ENCODE data around the gene MARCHF3. TPM values are rescaled to one million over a fixed set of nuclear protein-coding genes. Genes with fewer than 3 reads are reported as not detected.

Gene MARCHF3
- total and polyA plus RNA-seq, 8 donors, result 2.8 to 7.5 (median 3.9) TPM

DNA sequence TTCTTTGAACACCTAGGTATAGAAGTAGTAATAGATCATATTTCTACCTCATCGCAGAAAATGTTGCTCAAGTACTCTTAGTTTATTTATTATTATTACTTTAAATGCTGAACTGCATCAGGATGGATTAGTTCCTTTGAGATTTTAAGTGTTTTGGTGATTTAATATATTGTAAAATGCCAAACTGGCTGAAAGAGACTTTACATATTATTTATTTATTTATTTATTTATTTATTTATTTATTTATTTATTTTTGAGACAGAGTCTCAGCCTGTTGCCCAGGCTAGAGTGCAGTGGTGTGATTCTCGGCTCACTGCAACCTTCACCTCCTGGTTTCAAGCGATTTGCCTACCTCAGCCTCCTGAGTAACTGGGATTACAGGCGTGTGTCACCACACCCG lies 211.1 kb downstream of the MARCHF3 start:
- DNase-seq (no peak), ATAC-seq (no peak), FAIRE-seq (no peak)
- TF ChIP-seq, protein P1, sequence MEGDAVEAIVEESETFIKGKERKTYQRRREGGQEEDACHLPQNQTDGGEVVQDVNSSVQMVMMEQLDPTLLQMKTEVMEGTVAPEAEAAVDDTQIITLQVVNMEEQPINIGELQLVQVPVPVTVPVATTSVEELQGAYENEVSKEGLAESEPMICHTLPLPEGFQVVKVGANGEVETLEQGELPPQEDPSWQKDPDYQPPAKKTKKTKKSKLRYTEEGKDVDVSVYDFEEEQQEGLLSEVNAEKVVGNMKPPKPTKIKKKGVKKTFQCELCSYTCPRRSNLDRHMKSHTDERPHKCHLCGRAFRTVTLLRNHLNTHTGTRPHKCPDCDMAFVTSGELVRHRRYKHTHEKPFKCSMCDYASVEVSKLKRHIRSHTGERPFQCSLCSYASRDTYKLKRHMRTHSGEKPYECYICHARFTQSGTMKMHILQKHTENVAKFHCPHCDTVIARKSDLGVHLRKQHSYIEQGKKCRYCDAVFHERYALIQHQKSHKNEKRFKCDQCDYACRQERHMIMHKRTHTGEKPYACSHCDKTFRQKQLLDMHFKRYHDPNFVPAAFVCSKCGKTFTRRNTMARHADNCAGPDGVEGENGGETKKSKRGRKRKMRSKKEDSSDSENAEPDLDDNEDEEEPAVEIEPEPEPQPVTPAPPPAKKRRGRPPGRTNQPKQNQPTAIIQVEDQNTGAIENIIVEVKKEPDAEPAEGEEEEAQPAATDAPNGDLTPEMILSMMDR (IDR thresholded peaks at IDR 0.05), result no peak
- 96 to 97% methylated on average over 5 of the region's 5 CpGs for WGBS, 2 donors
- H3K27me3 ChIP-seq, result no peaks in the 10 kb centered on the region
- H3K36me3 ChIP-seq, result no peaks in the 10 kb centered on the region
- no peaks in the 10 kb centered on the region for H3K4me1 ChIP-seq
- no peaks in the 10 kb centered on the region for H3K9me3 ChIP-seq
- no peak overlapping the region for H3K27ac ChIP-seq
- intact Hi-C loops (cut with DNase I), result no loop called here
- H3K4me3 ChIP-seq, result no peak overlapping the region

DNA sequence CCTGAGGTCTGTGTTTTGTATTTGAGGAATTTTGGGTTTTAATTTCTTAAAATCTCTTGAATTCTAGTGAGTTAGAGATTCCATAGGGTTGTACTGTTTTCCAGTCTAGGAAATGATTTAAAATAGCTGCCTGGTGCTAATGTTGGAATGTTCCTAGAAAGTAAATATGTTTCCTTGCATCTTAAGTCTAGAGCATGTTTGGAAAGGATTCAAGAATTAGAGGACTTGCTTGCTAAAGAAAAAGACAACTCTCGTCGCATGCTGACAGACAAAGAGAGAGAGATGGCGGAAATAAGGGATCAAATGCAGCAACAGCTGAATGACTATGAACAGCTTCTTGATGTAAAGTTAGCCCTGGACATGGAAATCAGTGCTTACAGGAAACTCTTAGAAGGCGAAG lies 211.6 kb downstream of the MARCHF3 start:
- FAIRE-seq (no peak), ATAC-seq (no peak), DNase-seq (no peak)
- H3K27ac ChIP-seq, result no peak overlapping the region
- no peaks in the 10 kb centered on the region for H3K27me3 ChIP-seq
- no peaks in the 10 kb centered on the region for H3K9me3 ChIP-seq
- intact Hi-C loops (cut with DNase I), result no loop called here
- 97 to 98% methylated on average over 4 of the region's 4 CpGs for whole genome bisulfite sequencing, 2 donors
- no peaks in the 10 kb centered on the region for H3K36me3 ChIP-seq
- TF ChIP-seq, protein P1 (IDR thresholded peaks at IDR 0.05), result no peak
- H3K4me3 ChIP-seq, result no peak overlapping the region
- H3K4me1 ChIP-seq, result no peaks in the 10 kb centered on the region

Other genes starting within 250 kb of the MARCHF3 start
- 1 to 10 TPM; 1.6 to 8.8 (median 3.5) TPM for gene C5orf63, start 42.9 kb upstream of the MARCHF3 start, total RNA-seq
- gene C5orf63, start 42.9 kb upstream of the MARCHF3 start, polyA plus RNA-seq, result 1 to 10 TPM; 2.9 to 3.6 TPM

All from pancreas (tissue), 10 donors.